Measurements from ENCODE around the gene LMO7.

GRCh38 chr13:75806117-75806516, 170.0 kb downstream of the LMO7 start:
- TF ChIP-seq ZNF263 (CRISPR knock-in tag; IDR thresholded peaks at IDR 0.05) (no peak), MIXL1 (CRISPR knock-in tag; IDR thresholded peaks at IDR 0.05) (no peak), MAFG (CRISPR knock-in tag; IDR thresholded peaks at IDR 0.05) (no peak), ZBTB37 (CRISPR knock-in tag; IDR thresholded peaks at IDR 0.05) (no peak), ZNF605 (CRISPR knock-in tag; IDR thresholded peaks at IDR 0.05) (no peak), ARNTL (CRISPR knock-in tag; IDR thresholded peaks at IDR 0.05) (no peak), KDM6A (CRISPR knock-in tag; IDR thresholded peaks at IDR 0.05; ENCODE audit: low read depth) (no peak)

Data from HepG2 (cell line).